WTC11 (cell line): ENCODE data around the gene LRRC18. TPM values are rescaled to one million over a fixed set of nuclear protein-coding genes. Genes with fewer than 3 reads are reported as not detected.

ENCODE experiments used
- ATAC-seq: fragments of 200-7000 bp; cut with Tn5 transposase; 2 replicates; pipeline ENCODE4 v1.10.0; 2021; ENCODE audit warnings: mild to moderate bottlenecking, moderate library complexity
- CTCF ChIA-PET: fragments of 300-600 bp; sonication (Branson Sonifier 250); formaldehyde crosslinking; loops from one replicate; lab custom pipeline; 2021; ENCODE audit warnings: antibody characterized with exemption; lab: Charles Lee
- POLR2A ChIA-PET: fragments of 350-600 bp; sonication (Branson Sonifier 250); formaldehyde crosslinking; loops from one replicate; lab custom pipeline; 2021; ENCODE audit warnings: antibody characterized with exemption; lab: Charles Lee
- DNase-seq: peaks from one replicate; pipeline ENCODE4 v3.0.0; 2021; ENCODE audit warnings: low spot score
- H3K27ac Mint-ChIP-seq: 2 replicates; pipeline ENCODE4 v1.8.0; 2021; ENCODE audit warnings: mixed read lengths
- H3K27me3 Mint-ChIP-seq: 2 replicates; pipeline ENCODE4 v1.8.0; 2021; ENCODE audit warnings: low read depth, mild to moderate bottlenecking, moderate library complexity, mixed read lengths
- H3K36me3 Mint-ChIP-seq: 2 replicates; pipeline ENCODE4 v1.8.0; 2021; ENCODE audit warnings: mixed read lengths
- H3K4me1 Mint-ChIP-seq: 2 replicates; pipeline ENCODE4 v1.8.0; 2022; ENCODE audit warnings: mixed read lengths
- H3K4me3 Mint-ChIP-seq: 2 replicates; pipeline ENCODE4 v1.8.0; 2021; ENCODE audit warnings: mild to moderate bottlenecking, moderate library complexity, mixed read lengths
- H3K9me3 Mint-ChIP-seq: 2 replicates; pipeline ENCODE4 v1.8.0; 2021; ENCODE audit warnings: mixed read lengths
- ARID4B ChIP-seq: sonication (generic); formaldehyde crosslinking; IDR thresholded peaks from 2 replicates; pipeline ENCODE4 v1.8.0; 2023; ENCODE audit warnings: missing genetic modification reagents, mild to moderate bottlenecking, borderline replicate concordance
- CREM ChIP-seq: sonication (generic); formaldehyde crosslinking; IDR thresholded peaks from 2 replicates; pipeline ENCODE4 v1.8.1; 2022; ENCODE audit warnings: mild to moderate bottlenecking, missing genetic modification reagents, moderate library complexity
- E2F4 ChIP-seq: sonication (generic); formaldehyde crosslinking; IDR thresholded peaks from 2 replicates; pipeline ENCODE4 v1.8.1; 2022; ENCODE audit warnings: low read depth, mild to moderate bottlenecking, moderate library complexity, missing genetic modification reagents, borderline replicate concordance
- ESRRA ChIP-seq: sonication (generic); formaldehyde crosslinking; IDR thresholded peaks from 2 replicates; pipeline ENCODE4 v1.8.1; 2022; ENCODE audit warnings: mild to moderate bottlenecking, missing genetic modification reagents, borderline replicate concordance
- FOXJ3 ChIP-seq: sonication (generic); formaldehyde crosslinking; IDR thresholded peaks from 2 replicates; pipeline ENCODE4 v1.9.0; 2021; ENCODE audit warnings: missing genetic modification reagents, mild to moderate bottlenecking, borderline replicate concordance
- GABPB1 ChIP-seq: sonication (generic); formaldehyde crosslinking; IDR thresholded peaks from 2 replicates; pipeline ENCODE4 v1.8.1; 2023; ENCODE audit warnings: mild to moderate bottlenecking, missing genetic modification reagents
- HMGXB4 ChIP-seq: sonication (generic); formaldehyde crosslinking; IDR thresholded peaks from 2 replicates; pipeline ENCODE4 v1.8.1; 2023; ENCODE audit warnings: mild to moderate bottlenecking, moderate library complexity, missing genetic modification reagents
- KAT7 ChIP-seq: sonication (generic); formaldehyde crosslinking; IDR thresholded peaks from 2 replicates; pipeline ENCODE4 v1.8.1; 2023; ENCODE audit warnings: missing genetic modification reagents, mild to moderate bottlenecking, borderline replicate concordance
- MLX ChIP-seq: sonication (generic); formaldehyde crosslinking; IDR thresholded peaks from 2 replicates; pipeline ENCODE4 v1.8.1; 2023; ENCODE audit warnings: mild to moderate bottlenecking, missing genetic modification reagents, moderate library complexity
- NFE2L1 ChIP-seq: sonication (generic); formaldehyde crosslinking; IDR thresholded peaks from 2 replicates; pipeline ENCODE4 v1.8.1; 2023; ENCODE audit warnings: missing genetic modification reagents
- SMAD3 ChIP-seq: sonication (generic); formaldehyde crosslinking; IDR thresholded peaks from 2 replicates; pipeline ENCODE4 v1.8.0; 2022; ENCODE audit warnings: missing genetic modification reagents, mild to moderate bottlenecking, borderline replicate concordance
- SP1 ChIP-seq: sonication (generic); formaldehyde crosslinking; conservative IDR thresholded peaks from 2 replicates; pipeline ENCODE4 v1.8.1; 2022; ENCODE audit warnings: missing genetic modification reagents
- TCF7 ChIP-seq: sonication (generic); formaldehyde crosslinking; IDR thresholded peaks from 2 replicates; pipeline ENCODE4 v1.8.0; 2022; ENCODE audit warnings: mild to moderate bottlenecking, low read depth, missing genetic modification reagents, moderate library complexity
- ZNF138 ChIP-seq: sonication (generic); formaldehyde crosslinking; conservative IDR thresholded peaks from 2 replicates; pipeline ENCODE4 v1.8.1; 2022; ENCODE audit warnings: mild to moderate bottlenecking, moderate library complexity, missing genetic modification reagents
- ZNF219 ChIP-seq: sonication (generic); formaldehyde crosslinking; IDR thresholded peaks from 2 replicates; pipeline ENCODE4 v1.8.0; 2023; ENCODE audit warnings: missing genetic modification reagents, mild to moderate bottlenecking, borderline replicate concordance
- ZNF232 ChIP-seq: sonication (generic); formaldehyde crosslinking; IDR thresholded peaks from 2 replicates; pipeline ENCODE4 v1.8.0; 2022; ENCODE audit warnings: mild to moderate bottlenecking, missing genetic modification reagents
- ZNF425 ChIP-seq: fragments of 250-450 bp; sonication (Bioruptor Pico); conservative IDR thresholded peaks from 2 replicates; pipeline ENCODE4 v1.9.0; 2021; ENCODE audit warnings: mild to moderate bottlenecking
- ZNF512 ChIP-seq: sonication (generic); formaldehyde crosslinking; IDR thresholded peaks from 2 replicates; pipeline ENCODE4 v1.8.1; 2022; ENCODE audit warnings: missing genetic modification reagents, borderline replicate concordance
- ZNF671 ChIP-seq: fragments of 250-450 bp; sonication (Bioruptor Pico); IDR thresholded peaks from 2 replicates; pipeline ENCODE4 v1.8.0; 2021; ENCODE audit warnings: mild to moderate bottlenecking
- total RNA-seq: library from RNA; stranded (reverse); gene quantifications from 3 replicates; pipeline ENCODE4 v1.2.3, GENCODE V29; 2021

The LRRC18 gene
- total RNA-seq, 1 experiment from 2014 or later, result not detected

- CTCF ChIA-PET, result interaction anchor here (0.6 to 2.2 kb wide), 9 partner anchors 22 to 603 kb away, joined by 3 to 11 read pairs (median 5); no protein-coding TSS in a partner anchor
- peak; percentile 77 for ATAC-seq
These were observed 36.6 kb upstream of the LRRC18 start for GRCh38 chr10:48976196-48976595.

GRCh38 chr10:48974510-48975156, 35.0 kb upstream of the LRRC18 start:
- CTCF ChIA-PET, result interaction anchor here (1.0 to 2.2 kb wide), 3 partner anchors 92 to 190 kb away, joined by 3 to 7 read pairs (median 4); no protein-coding TSS in a partner anchor
- no peaks in the 10 kb centered on the region for H3K36me3 Mint-ChIP-seq
- no peak for TF ChIP-seq SMAD3
- TF ChIP-seq ZNF232 (CRISPR knock-in tag), result no peak
- no peak for TF ChIP-seq SP1 (CRISPR knock-in tag)
- TF ChIP-seq HMGXB4 (CRISPR knock-in tag), result no peak
- no peak for TF ChIP-seq GABPB1
- TF ChIP-seq CREM, result no peak
- TF ChIP-seq ARID4B (CRISPR knock-in tag), result no peak
- no peak for TF ChIP-seq ZNF512 (CRISPR knock-in tag)
- no peak for TF ChIP-seq FOXJ3 (CRISPR knock-in tag)
- no peak for TF ChIP-seq E2F4 (CRISPR knock-in tag)
- no peak for TF ChIP-seq ZNF219 (CRISPR knock-in tag)
- TF ChIP-seq KAT7, result no peak
- no peak for TF ChIP-seq NFE2L1 (CRISPR knock-in tag)
- no peak for TF ChIP-seq MLX (CRISPR knock-in tag)
- no peak for TF ChIP-seq ZNF425
- no peak for TF ChIP-seq ZNF671
- TF ChIP-seq, all 79 proteins: peak for 0
- POLR2A ChIA-PET, result no interaction called here
- Mint-ChIP-seq H3K27ac (no peak overlapping the region), H3K4me1 (no peaks in the 10 kb centered on the region), H3K9me3 (no peaks in the 10 kb centered on the region), H3K27me3 (no peaks in the 10 kb centered on the region; the same call in 1 of the 2 replicates), H3K4me3 (no peak overlapping the region)
- no peak for ATAC-seq
- DNase-seq, result no peak

More at GRCh38 chr10:48976196-48976595, 36.6 kb upstream of the LRRC18 start:
- Mint-ChIP-seq H3K4me3 (no peak overlapping the region), H3K9me3 (no peaks in the 10 kb centered on the region), H3K27ac (no peak overlapping the region), H3K4me1 (no peaks in the 10 kb centered on the region), H3K27me3 (no peaks in the 10 kb centered on the region; the same call in 1 of the 2 replicates), H3K36me3 (no peaks in the 10 kb centered on the region)
- TF ChIP-seq ZNF138 (CRISPR knock-in tag) (no peak), E2F4 (CRISPR knock-in tag) (no peak), ESRRA (CRISPR knock-in tag) (no peak), TCF7 (CRISPR knock-in tag) (no peak)
- DNase-seq, result peak; percentile 30
- POLR2A ChIA-PET, result no interaction called here
